GM12878 (cell line): ENCODE data around the gene LRIG3. TPM values are rescaled to one million over a fixed set of nuclear protein-coding genes. Genes with fewer than 3 reads are reported as not detected.

Source experiments
- ATAC-seq: fragments of 200-7000 bp; cut with Tn5 transposase; 3 replicates; pipeline ENCODE4 v1.9.1; 2020; ENCODE audit warnings: mild to moderate bottlenecking, moderate library complexity
- BruUV-seq: library from RNA; stranded (reverse); fragments of 400-500 nt; replicated peaks from 2 replicates; lab custom pipeline; 2021; lab: Mats Ljungman, UMichigan
- CTCF ChIA-PET: fragments of 300-600 bp; sonication (Branson Sonifier 250); formaldehyde crosslinking; extraction: SDS; loops from one replicate; lab custom pipeline; 2021; ENCODE audit warnings: inconsistent platforms; lab: Yijun Ruan, JAX
- POLR2A ChIA-PET: fragments of 350-600 bp; formaldehyde crosslinking; extraction: SDS; loops from one replicate; lab custom pipeline; 2021; ENCODE audit warnings: inconsistent platforms; lab: Charles Lee
- RAD21 ChIA-PET: fragments of 300-600 bp; sonication (Branson Sonifier 250); formaldehyde crosslinking; loops from one replicate; lab custom pipeline; 2023; ENCODE audit warnings: antibody characterized with exemption; ENCODE audit not compliant: unreplicated experiment; lab: Charles Lee
- SMC1A ChIA-PET: fragments of 300-600 bp; sonication (Branson Sonifier 250); formaldehyde crosslinking; loops from one replicate; lab custom pipeline; 2023; ENCODE audit not compliant: unreplicated experiment, uncharacterized antibody; lab: Charles Lee
- DNase-seq: peaks from one replicate; pipeline ENCODE4 v3.0.0-alpha.2; 2011; ENCODE audit warnings: low read depth, low spot score
- FAIRE-seq: peaks from 3 replicates; lab custom pipeline; 2011; peaks lifted over from hg19 to GRCh38; lab: Jason Lieb, UNC
- H2AFZ ChIP-seq: 2 replicates; pipeline ENCODE4 v1.6.0; 2011; ENCODE audit warnings: low read depth, low read length, control low read depth; ENCODE audit not compliant: control insufficient read depth
- H3K27ac ChIP-seq: 2 replicates; pipeline ENCODE4 v1.5.1; 2011; ENCODE audit warnings: control low read depth; ENCODE audit not compliant: control insufficient read depth, insufficient read depth
- H3K27me3 ChIP-seq, 2 experiments: replicated peaks in 1 of 2; 2 replicates each; pipeline versions ENCODE4 v1.6.0 to v1.6.1; 2011; ENCODE audit warnings: low read length in 1 of 2; ENCODE audit not compliant: control insufficient read depth in 2 of 2, insufficient read depth in 2 of 2
- H3K36me3 ChIP-seq, 2 experiments: 2 replicates each; pipeline ENCODE4 v1.5.1; 2011; ENCODE audit warnings: low read length in 1 of 2; ENCODE audit not compliant: control insufficient read depth in 2 of 2, insufficient read depth in 2 of 2
- H3K4me1 ChIP-seq: 2 replicates; pipeline ENCODE4 v1.6.1; 2011; ENCODE audit warnings: mild to moderate bottlenecking, low read length, moderate library complexity, mixed read lengths; ENCODE audit not compliant: control insufficient read depth, insufficient read depth
- H3K4me2 ChIP-seq: 2 replicates; pipeline ENCODE4 v1.6.0; 2011; ENCODE audit warnings: control low read depth; ENCODE audit not compliant: control insufficient read depth, insufficient read depth
- H3K4me3 ChIP-seq: fragments of 200-600 bp; sonication (generic); 2 replicates; pipeline ENCODE4 v1.5.1; 2016
- H3K79me2 ChIP-seq: 2 replicates; pipeline ENCODE4 v1.6.0; 2011; ENCODE audit warnings: low read length; ENCODE audit not compliant: control insufficient read depth, insufficient read depth
- H3K9ac ChIP-seq: 2 replicates; pipeline ENCODE4 v1.8.0; 2011; ENCODE audit warnings: low read length, control low read depth, mixed read lengths; ENCODE audit not compliant: control insufficient read depth, insufficient read depth
- H3K9me3 ChIP-seq: replicated peaks from 3 replicates; pipeline ENCODE4 v1.5.1; 2011; ENCODE audit warnings: mild to moderate bottlenecking, low read length; ENCODE audit not compliant: control insufficient read depth, insufficient read depth
- H4K20me1 ChIP-seq: 2 replicates; pipeline ENCODE4 v1.6.0; 2011; ENCODE audit not compliant: control insufficient read depth, insufficient read depth
- ATF7 ChIP-seq: fragments of 450-650 bp; IDR thresholded peaks from 2 replicates; pipeline ENCODE4 v1.6.1; 2016; ENCODE audit warnings: low read depth, mild to moderate bottlenecking
- CBX5 ChIP-seq: sonication (generic); IDR thresholded peaks from 2 replicates; pipeline ENCODE4 v1.6.1; 2016; ENCODE audit warnings: low read depth, moderate library complexity, mild to moderate bottlenecking, inconsistent platforms
- CHD4 ChIP-seq: fragments of 200-600 bp; sonication (generic); IDR thresholded peaks from 2 replicates; pipeline ENCODE4 v1.6.1; 2016; ENCODE audit warnings: mild to moderate bottlenecking
- E4F1 ChIP-seq: fragments of 450-650 bp; IDR thresholded peaks from 2 replicates; pipeline ENCODE4 v1.6.1; 2018; ENCODE audit warnings: borderline replicate concordance, mild to moderate bottlenecking; ENCODE audit not compliant: partially characterized antibody
- ESRRA ChIP-seq: IDR thresholded peaks from 2 replicates; pipeline ENCODE4 v1.6.1; 2012; ENCODE audit warnings: mild to moderate bottlenecking, low read length, improper control_type of control experiment
- FOXM1 ChIP-seq: IDR thresholded peaks from 2 replicates; pipeline ENCODE4 v1.6.1; 2012; ENCODE audit warnings: low read depth, mild to moderate bottlenecking, inconsistent platforms, low read length, moderate library complexity
- HDAC2 ChIP-seq: fragments of 200-600 bp; sonication (generic); IDR thresholded peaks from 2 replicates; pipeline ENCODE4 v1.6.1; 2017
- KAT2A ChIP-seq: conservative IDR thresholded peaks from 2 replicates; pipeline ENCODE4 v1.6.1; 2011; ENCODE audit warnings: low read depth, low read length; ENCODE audit not compliant: control insufficient read depth
- MEF2B ChIP-seq: fragments of 450-650 bp; IDR thresholded peaks from 2 replicates; pipeline ENCODE4 v1.6.1; 2018; ENCODE audit warnings: mild to moderate bottlenecking, moderate library complexity; ENCODE audit not compliant: partially characterized antibody, poor library complexity, severe bottlenecking
- NFYA ChIP-seq: IDR thresholded peaks from 2 replicates; pipeline ENCODE4 v1.6.1; 2011; ENCODE audit warnings: low read depth, mild to moderate bottlenecking, low read length, improper control_type of control experiment, borderline replicate concordance
- NR2C2 ChIP-seq: IDR thresholded peaks from 2 replicates; pipeline ENCODE4 v1.6.1; 2011; ENCODE audit warnings: borderline replicate concordance, low read depth; ENCODE audit not compliant: control insufficient read depth, insufficient read length
- PAX5 ChIP-seq: IDR thresholded peaks from 2 replicates; pipeline ENCODE4 v1.6.1; 2011; ENCODE audit warnings: low read depth, low read length, borderline replicate concordance
- SKIL ChIP-seq: fragments of 450-650 bp; IDR thresholded peaks from 2 replicates; pipeline ENCODE4 v1.6.1; 2017; ENCODE audit warnings: mild to moderate bottlenecking, low read depth, inconsistent platforms; ENCODE audit not compliant: poor library complexity, severe bottlenecking
- SMARCA5 ChIP-seq: fragments of 450-650 bp; IDR thresholded peaks from 2 replicates; pipeline ENCODE4 v1.6.1; 2017; ENCODE audit warnings: mild to moderate bottlenecking
- SP1 ChIP-seq: IDR thresholded peaks from one replicate; pipeline ENCODE4 v1.6.1; 2011; ENCODE audit warnings: low read depth, low read length
- SUZ12 ChIP-seq: fragments of 200-600 bp; sonication (generic); IDR thresholded peaks from one replicate; pipeline ENCODE4 v1.6.1; 2018; ENCODE audit warnings: antibody characterized with exemption, mild to moderate bottlenecking; ENCODE audit not compliant: unreplicated experiment
- TCF7 ChIP-seq: IDR thresholded peaks from 2 replicates; pipeline ENCODE4 v1.6.1; 2014; ENCODE audit warnings: antibody characterized with exemption, borderline replicate concordance
- ZNF274 ChIP-seq: IDR thresholded peaks from one replicate; pipeline ENCODE4 v1.8.0; 2011; ENCODE audit not compliant: insufficient read length, insufficient read depth
- WGBS: methylation state at CpG from one replicate; pipeline ENCODE4 v1.1.6; 2016; ENCODE audit warnings: low lambda C conversion rate; ENCODE audit not compliant: insufficient replicate concordance, insufficient coverage; ENCODE audit errors: missing lambda C conversion rate; 5-methylcytosine and 5-hydroxymethylcytosine counted together
- in situ Hi-C: fragments of 300-500 bp; cut with MboI; formaldehyde crosslinking; loops from 9 replicates; pipeline ENCODE4 v1.14.3; 2018; ENCODE audit warnings: mixed read lengths
- intact Hi-C: fragments of 100-400 bp; cut with micrococcal nuclease; formaldehyde crosslinking; loops from one replicate; pipeline ENCODE4 v1.14.2; 2022; ENCODE audit not compliant: unreplicated experiment
- polyA plus RNA-seq, 11 experiments: library from polyadenylated mRNA; depleted of rRNA in 4 of 11; unstranded in 6 of 11; stranded (reverse) in 5 of 11; fragments of >200 nt; fragmentation: Nextera tagmentation in 4 of 11; fragmentation: Illumina TruSeq in 1 of 11; extraction: Ambion mirVana in 4 of 11; extraction: Trizol in 1 of 11; gene quantifications; 1 replicate in 1 of 11; 2 replicates in 10 of 11; pipeline versions ENCODE4 v1.2.1 to v1.2.3, GENCODE V29; 2011 to 2016; ENCODE audit warnings: inconsistent platforms in 2 of 11, missing spikeins in 2 of 11, low read depth in 1 of 11
- total RNA-seq, 4 experiments: library from RNA; depleted of rRNA in 3 of 4; stranded (reverse); fragments of >200 nt in 3 of 4; fragmentation: Illumina TruSeq in 1 of 4; extraction: Trizol in 1 of 4; gene quantifications; 2 replicates each; pipeline versions ENCODE4 v1.2.1 to v1.2.3, GENCODE V29; 2013 to 2021
- TF ChIP-seq, protein P1 (sequence below): fragments of 150-350 bp; IDR thresholded peaks from 2 replicates; pipeline ENCODE4 v1.6.1; 2014; ENCODE audit warnings: mild to moderate bottlenecking, low read depth, low read length

LRIG3 gene
- total and polyA plus RNA-seq, 10 of the 15 experiments (the other 5 are each of a cell fraction or from before 2014, with no cell fraction given): 0.95 to 8.5 (median 5.0) TPM

- TF ChIP-seq SUZ12: no peak
- TF ChIP-seq KAT2A: no peak
- TF ChIP-seq ZNF274: no peak
These were observed 12.9 kb downstream of the LRIG3 start (continued) for GRCh38 chr12:58907391-58907790.

DNA sequence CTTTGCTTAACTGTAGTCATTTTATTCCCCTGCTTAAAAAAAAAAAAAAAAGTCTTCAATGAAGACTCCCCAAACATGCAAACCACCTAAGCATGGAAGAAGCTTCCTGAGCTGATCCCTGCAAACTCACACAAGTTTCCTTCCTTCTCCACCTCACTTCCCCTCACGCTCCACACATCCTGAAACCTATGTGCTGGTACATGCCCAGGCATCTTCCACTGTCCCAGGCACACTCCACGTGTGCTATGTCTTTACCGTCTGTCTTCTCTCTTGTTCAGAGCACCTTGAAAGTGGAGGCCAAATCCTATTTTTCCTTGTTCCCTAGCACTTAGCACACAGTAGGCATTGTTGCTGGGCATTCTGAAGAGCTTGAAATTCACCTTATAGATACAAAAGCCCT lies 13.4 kb downstream of the LRIG3 start:
- Histone ChIP-seq H3K9me3 (no peaks in the 10 kb centered on the region), H3K4me3 (no peak overlapping the region), H4K20me1 (no peaks in the 10 kb centered on the region), H3K9ac (no peak overlapping the region), H3K27ac (no peak overlapping the region), H3K4me1 (no peaks in the 10 kb centered on the region), H3K4me2 (no peak overlapping the region), H2AFZ (no peak overlapping the region), H3K27me3 (no peaks in the 10 kb centered on the region), H3K79me2 (no peaks in the 10 kb centered on the region), H3K36me3 (no peaks in the 10 kb centered on the region)
- DNase-seq: no peak
- no peak for FAIRE-seq
- POLR2A ChIA-PET: no interaction called here
- RAD21 ChIA-PET: no interaction called here
- SMC1A ChIA-PET: interaction anchor here (0.6 kb wide), 1 partner anchor 251 kb away, joined by 3 read pairs; no protein-coding TSS in a partner anchor
- CTCF ChIA-PET: interaction anchor here (1.3 kb wide), 1 partner anchor 9 kb away, joined by 3 read pairs; no protein-coding TSS in a partner anchor
- intact Hi-C loops (no loop called here), in situ Hi-C loops (no loop called here)
- 35% methylated on average over 3 of the region's 3 CpGs for WGBS
- no TSS peak for BruUV-seq
- no peak for ATAC-seq
- TF ChIP-seq NR2C2 (no peak), SKIL (no peak), MEF2B (no peak), ESRRA (no peak), ATF7 (no peak), CHD4 (no peak), SP1 (no peak), E4F1 (no peak), TCF7 (no peak), SMARCA5 (no peak), FOXM1 (no peak), HDAC2 (no peak), CBX5 (no peak), PAX5 (no peak), NFYA (no peak)
- TF ChIP-seq, protein P1, sequence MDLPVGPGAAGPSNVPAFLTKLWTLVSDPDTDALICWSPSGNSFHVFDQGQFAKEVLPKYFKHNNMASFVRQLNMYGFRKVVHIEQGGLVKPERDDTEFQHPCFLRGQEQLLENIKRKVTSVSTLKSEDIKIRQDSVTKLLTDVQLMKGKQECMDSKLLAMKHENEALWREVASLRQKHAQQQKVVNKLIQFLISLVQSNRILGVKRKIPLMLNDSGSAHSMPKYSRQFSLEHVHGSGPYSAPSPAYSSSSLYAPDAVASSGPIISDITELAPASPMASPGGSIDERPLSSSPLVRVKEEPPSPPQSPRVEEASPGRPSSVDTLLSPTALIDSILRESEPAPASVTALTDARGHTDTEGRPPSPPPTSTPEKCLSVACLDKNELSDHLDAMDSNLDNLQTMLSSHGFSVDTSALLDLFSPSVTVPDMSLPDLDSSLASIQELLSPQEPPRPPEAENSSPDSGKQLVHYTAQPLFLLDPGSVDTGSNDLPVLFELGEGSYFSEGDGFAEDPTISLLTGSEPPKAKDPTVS: no peak
